Caco-2 (cell line): ENCODE data around the gene PDZD2. TPM values are rescaled to one million over a fixed set of nuclear protein-coding genes. Genes with fewer than 3 reads are reported as not detected.

Experiments used
- BruUV-seq: library from RNA; stranded (reverse); fragments of 400-500 nt; replicated peaks from 2 replicates; lab custom pipeline; 2021; lab: Mats Ljungman, UMichigan
- CTCF ChIA-PET: fragments of 300-600 bp; sonication (Branson Sonifier 250); formaldehyde crosslinking; loops from one replicate; lab custom pipeline; 2022; ENCODE audit warnings: antibody characterized with exemption; lab: Charles Lee
- POLR2A ChIA-PET: fragments of 300-600 bp; sonication (Branson Sonifier 250); formaldehyde crosslinking; loops from one replicate; lab custom pipeline; 2022; ENCODE audit warnings: antibody characterized with exemption; lab: Charles Lee
- DNase-seq, 2 experiments: peaks; one replicate each; pipeline versions ENCODE4 v3.0.0 to v3.0.0-alpha.2; 2020 to 2022
- H3K27me3 ChIP-seq: replicated peaks from 2 replicates; pipeline ENCODE4 v1.6.0; 2011; ENCODE audit warnings: low read length; ENCODE audit not compliant: control insufficient read depth, insufficient read depth
- H3K36me3 ChIP-seq: 2 replicates; pipeline ENCODE4 v1.5.1; 2011; ENCODE audit warnings: low read length; ENCODE audit not compliant: control insufficient read depth, insufficient read depth
- H3K4me1 ChIP-seq: fragments of 250-450 bp; sonication (Bioruptor Pico); 2 replicates; pipeline ENCODE4 v1.5.1; 2020; ENCODE audit warnings: mild to moderate bottlenecking
- H3K4me3 ChIP-seq: 2 replicates; pipeline ENCODE4 v1.5.1; 2011; ENCODE audit warnings: low read depth, mild to moderate bottlenecking, control low read depth, low read length
- H3K9me3 ChIP-seq: fragments of 250-450 bp; sonication (Bioruptor Pico); 2 replicates; pipeline ENCODE4 v1.5.1; 2020; ENCODE audit warnings: mild to moderate bottlenecking, moderate library complexity
- H3K27ac Mint-ChIP-seq: one replicate; pipeline ENCODE4 v1.8.0; 2022; ENCODE audit warnings: mixed read lengths; ENCODE audit not compliant: unreplicated experiment
- H3K27me3 Mint-ChIP-seq: one replicate; pipeline ENCODE4 v1.8.0; 2022; ENCODE audit warnings: mixed read lengths; ENCODE audit not compliant: insufficient read depth, unreplicated experiment
- H3K36me3 Mint-ChIP-seq: one replicate; pipeline ENCODE4 v1.8.0; 2022; ENCODE audit warnings: mild to moderate bottlenecking, mixed read lengths; ENCODE audit not compliant: insufficient read depth, unreplicated experiment
- H3K4me1 Mint-ChIP-seq: one replicate; pipeline ENCODE4 v1.8.0; 2022; ENCODE audit warnings: low read depth, mixed read lengths; ENCODE audit not compliant: unreplicated experiment
- H3K4me3 Mint-ChIP-seq: one replicate; pipeline ENCODE4 v1.8.0; 2022; ENCODE audit warnings: mild to moderate bottlenecking, moderate library complexity, mixed read lengths; ENCODE audit not compliant: unreplicated experiment
- H3K9me3 Mint-ChIP-seq: one replicate; pipeline ENCODE4 v1.8.0; 2022; ENCODE audit warnings: mixed read lengths; ENCODE audit not compliant: unreplicated experiment
- intact Hi-C: fragments of 100-400 bp; cut with micrococcal nuclease; formaldehyde crosslinking; loops from one replicate; pipeline ENCODE4 v1.10.0; 2022; ENCODE audit not compliant: unreplicated experiment
- total RNA-seq: library from RNA; stranded (reverse); gene quantifications from 2 replicates; pipeline ENCODE4 v1.2.3, GENCODE V29; 2022
- TF ChIP-seq, protein P1 (sequence below), 2 experiments: fragments of 200-600 bp in 1 of 2; IDR thresholded peaks; 1 replicate in 1 of 2; 2 replicates in 1 of 2; pipeline versions ENCODE4 v1.5.1 to v1.8.0; 2011 to 2022; ENCODE audit warnings: antibody characterized with exemption in 1 of 2, control low read depth in 1 of 2, inconsistent platforms in 1 of 2, low read depth in 1 of 2, low read length in 1 of 2, mild to moderate bottlenecking in 1 of 2, moderate library complexity in 1 of 2; ENCODE audit not compliant: insufficient read depth in 1 of 2, severe bottlenecking in 1 of 2, unreplicated experiment in 1 of 2

Gene PDZD2
- total RNA-seq, 1 experiment from 2014 or later = 0.16 TPM

- POLR2A ChIA-PET = no interaction called here
- Histone ChIP-seq H3K9me3 (no peaks in the 10 kb centered on the region), H3K36me3 (no peaks in the 10 kb centered on the region), H3K4me3 (no peak overlapping the region), H3K27me3 (no peaks in the 10 kb centered on the region), H3K4me1 (no peaks in the 10 kb centered on the region)
- Mint-ChIP-seq H3K27me3 (peaks cover 9% of the 10 kb centered on the region), H3K9me3 (no peaks in the 10 kb centered on the region), H3K36me3 (no peaks in the 10 kb centered on the region), H3K4me3 (no peak overlapping the region), H3K4me1 (no peaks in the 10 kb centered on the region), H3K27ac (no peak overlapping the region)
- no peak for DNase-seq
- BruUV-seq = no TSS peak
- TF ChIP-seq, protein P1, sequence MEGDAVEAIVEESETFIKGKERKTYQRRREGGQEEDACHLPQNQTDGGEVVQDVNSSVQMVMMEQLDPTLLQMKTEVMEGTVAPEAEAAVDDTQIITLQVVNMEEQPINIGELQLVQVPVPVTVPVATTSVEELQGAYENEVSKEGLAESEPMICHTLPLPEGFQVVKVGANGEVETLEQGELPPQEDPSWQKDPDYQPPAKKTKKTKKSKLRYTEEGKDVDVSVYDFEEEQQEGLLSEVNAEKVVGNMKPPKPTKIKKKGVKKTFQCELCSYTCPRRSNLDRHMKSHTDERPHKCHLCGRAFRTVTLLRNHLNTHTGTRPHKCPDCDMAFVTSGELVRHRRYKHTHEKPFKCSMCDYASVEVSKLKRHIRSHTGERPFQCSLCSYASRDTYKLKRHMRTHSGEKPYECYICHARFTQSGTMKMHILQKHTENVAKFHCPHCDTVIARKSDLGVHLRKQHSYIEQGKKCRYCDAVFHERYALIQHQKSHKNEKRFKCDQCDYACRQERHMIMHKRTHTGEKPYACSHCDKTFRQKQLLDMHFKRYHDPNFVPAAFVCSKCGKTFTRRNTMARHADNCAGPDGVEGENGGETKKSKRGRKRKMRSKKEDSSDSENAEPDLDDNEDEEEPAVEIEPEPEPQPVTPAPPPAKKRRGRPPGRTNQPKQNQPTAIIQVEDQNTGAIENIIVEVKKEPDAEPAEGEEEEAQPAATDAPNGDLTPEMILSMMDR (IDR thresholded peaks at IDR 0.05; ENCODE audit: insufficient read depth in 1 of 2, low read depth in 1 of 2, low read length in 1 of 2, severe bottlenecking in 1 of 2, unreplicated experiment in 1 of 2) = no peak
- intact Hi-C loops = no loop called here
- CTCF ChIA-PET = interaction anchor here (0.8 kb wide), 1 partner anchor 155 kb away, joined by 3 read pairs; no protein-coding TSS in a partner anchor
Measured at GRCh38 chr5:31921852-31922305, 282.9 kb downstream of the PDZD2 start.

DNA sequence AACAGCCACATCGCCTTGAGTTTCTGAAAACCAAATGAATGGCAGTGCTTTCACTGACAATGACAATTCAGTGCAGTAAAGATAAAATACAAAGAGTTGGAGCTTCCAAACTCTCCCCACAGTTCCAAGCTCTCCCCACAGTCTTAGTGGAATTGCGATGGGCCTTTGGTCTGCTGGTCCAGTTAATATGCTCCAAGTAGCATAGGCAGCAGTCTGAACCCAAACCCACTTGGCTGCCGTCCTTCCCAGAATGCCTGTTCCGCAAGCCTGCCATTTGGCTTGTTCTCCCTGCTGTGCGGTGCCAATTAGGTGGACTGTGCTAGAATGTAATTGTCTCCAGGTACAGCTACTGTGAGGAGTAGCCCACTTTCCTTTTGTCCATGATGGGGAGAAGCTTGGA lies 285.1 kb downstream of the PDZD2 start:
- Histone ChIP-seq H3K4me3 (no peak overlapping the region), H3K9me3 (no peaks in the 10 kb centered on the region), H3K4me1 (no peaks in the 10 kb centered on the region), H3K36me3 (no peaks in the 10 kb centered on the region), H3K27me3 (no peaks in the 10 kb centered on the region)
- no peaks in the 10 kb centered on the region for H3K36me3 Mint-ChIP-seq
- H3K9me3 Mint-ChIP-seq = no peaks in the 10 kb centered on the region
- H3K4me3 Mint-ChIP-seq = no peak overlapping the region
- intact Hi-C loops = no loop called here
- H3K4me1 Mint-ChIP-seq = no peaks in the 10 kb centered on the region
- POLR2A ChIA-PET = no interaction called here
- CTCF ChIA-PET = interaction anchor here (0.7 kb wide), 1 partner anchor 104 kb away, joined by 4 read pairs; no protein-coding TSS in a partner anchor
- TF ChIP-seq, protein P1 (IDR thresholded peaks at IDR 0.05; ENCODE audit: insufficient read depth in 1 of 2, low read depth in 1 of 2, low read length in 1 of 2, severe bottlenecking in 1 of 2, unreplicated experiment in 1 of 2) = no peak
- DNase-seq = no peak
- H3K27ac Mint-ChIP-seq = no peak overlapping the region
- BruUV-seq = no TSS peak
- H3K27me3 Mint-ChIP-seq = peaks cover 9% of the 10 kb centered on the region

- ChIA-PET POLR2A (interaction anchor here (0.7 kb wide), 1 partner anchor 387 kb away, joined by 16 read pairs; no protein-coding TSS in a partner anchor), CTCF (interaction anchor here (0.6 to 1.1 kb wide), 2 partner anchors 24 to 145 kb away, joined by 4 to 9 read pairs; no protein-coding TSS in a partner anchor)
- no peak overlapping the region for H3K27ac Mint-ChIP-seq
- TF ChIP-seq, protein P1 (IDR thresholded peaks at IDR 0.05; ENCODE audit: insufficient read depth in 1 of 2, low read depth in 1 of 2, low read length in 1 of 2, severe bottlenecking in 1 of 2, unreplicated experiment in 1 of 2) = no peak
- no peak for DNase-seq
- no peaks in the 10 kb centered on the region for H3K9me3 Mint-ChIP-seq
- Histone ChIP-seq H3K4me1 (no peaks in the 10 kb centered on the region), H3K4me3 (no peak overlapping the region), H3K36me3 (no peaks in the 10 kb centered on the region), H3K9me3 (no peaks in the 10 kb centered on the region), H3K27me3 (no peaks in the 10 kb centered on the region)
- no TSS peak for BruUV-seq
- no peak overlapping the region for H3K4me3 Mint-ChIP-seq
- H3K4me1 Mint-ChIP-seq = no peaks in the 10 kb centered on the region
- intact Hi-C loops = no loop called here
- peaks cover 3% of the 10 kb centered on the region for H3K27me3 Mint-ChIP-seq
- no peaks in the 10 kb centered on the region for H3K36me3 Mint-ChIP-seq
Measured at GRCh38 chr5:31931874-31932273, 292.9 kb downstream of the PDZD2 start.
